SW 1271 (cell line): ENCODE data around the gene ILKAP.

ENCODE experiments used
- DNase-seq, 2 experiments: peaks; one replicate each; lab custom pipeline; 2025; lab: John Stamatoyannopoulos, UW

ILKAP gene, protein sequence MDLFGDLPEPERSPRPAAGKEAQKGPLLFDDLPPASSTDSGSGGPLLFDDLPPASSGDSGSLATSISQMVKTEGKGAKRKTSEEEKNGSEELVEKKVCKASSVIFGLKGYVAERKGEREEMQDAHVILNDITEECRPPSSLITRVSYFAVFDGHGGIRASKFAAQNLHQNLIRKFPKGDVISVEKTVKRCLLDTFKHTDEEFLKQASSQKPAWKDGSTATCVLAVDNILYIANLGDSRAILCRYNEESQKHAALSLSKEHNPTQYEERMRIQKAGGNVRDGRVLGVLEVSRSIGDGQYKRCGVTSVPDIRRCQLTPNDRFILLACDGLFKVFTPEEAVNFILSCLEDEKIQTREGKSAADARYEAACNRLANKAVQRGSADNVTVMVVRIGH

DNA sequence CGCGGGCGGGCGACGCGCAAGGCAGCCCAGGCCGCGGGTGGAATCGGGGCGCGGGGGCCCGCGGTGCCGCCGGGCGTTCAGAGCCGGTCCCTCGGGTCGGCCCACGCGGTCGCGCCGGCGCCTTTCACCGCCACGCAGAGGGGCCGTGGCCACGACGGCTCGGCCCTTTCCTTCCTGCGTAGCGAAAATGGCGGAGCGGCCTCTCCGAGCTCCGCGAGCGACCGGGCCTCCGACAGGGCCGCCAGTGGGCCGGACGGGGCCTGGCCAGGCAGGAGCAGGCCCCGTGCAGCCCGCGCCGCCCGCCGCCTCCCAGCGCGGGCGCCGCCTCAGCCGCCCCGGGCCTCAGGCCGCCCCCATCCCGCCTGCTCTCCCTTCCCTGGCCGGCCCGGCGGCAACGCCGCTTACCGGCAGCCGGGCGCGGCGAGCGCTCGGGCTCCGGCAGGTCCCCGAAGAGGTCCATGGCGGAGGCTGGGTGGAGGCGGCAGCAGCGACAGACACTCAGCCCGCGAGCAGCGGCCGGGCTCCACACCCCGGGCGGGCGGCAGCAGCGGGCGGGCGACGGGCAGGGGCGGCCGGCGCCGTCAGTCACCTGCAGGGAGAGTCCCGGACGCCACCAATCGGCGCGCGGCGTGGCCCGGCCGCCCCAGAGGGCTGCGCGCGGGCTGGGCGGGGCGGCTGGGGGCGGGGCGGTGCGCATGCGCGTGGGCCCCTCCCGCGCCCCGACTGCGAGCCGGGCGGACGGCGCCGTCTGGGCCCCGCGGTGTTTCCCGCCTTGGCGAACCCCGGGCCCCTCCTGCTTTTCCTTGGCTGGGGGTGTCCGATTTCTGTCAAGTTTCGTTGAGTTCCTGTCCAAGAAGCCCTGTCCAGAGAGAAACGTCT, at the start of gene ILKAP:
TSS of gene ILKAP (minus strand) at position 602 of the 879 bp plus-strand sequence. CDS start at position 460, 142 bp downstream.
- peak; percentile 51 to 79 for DNase-seq

DNA sequence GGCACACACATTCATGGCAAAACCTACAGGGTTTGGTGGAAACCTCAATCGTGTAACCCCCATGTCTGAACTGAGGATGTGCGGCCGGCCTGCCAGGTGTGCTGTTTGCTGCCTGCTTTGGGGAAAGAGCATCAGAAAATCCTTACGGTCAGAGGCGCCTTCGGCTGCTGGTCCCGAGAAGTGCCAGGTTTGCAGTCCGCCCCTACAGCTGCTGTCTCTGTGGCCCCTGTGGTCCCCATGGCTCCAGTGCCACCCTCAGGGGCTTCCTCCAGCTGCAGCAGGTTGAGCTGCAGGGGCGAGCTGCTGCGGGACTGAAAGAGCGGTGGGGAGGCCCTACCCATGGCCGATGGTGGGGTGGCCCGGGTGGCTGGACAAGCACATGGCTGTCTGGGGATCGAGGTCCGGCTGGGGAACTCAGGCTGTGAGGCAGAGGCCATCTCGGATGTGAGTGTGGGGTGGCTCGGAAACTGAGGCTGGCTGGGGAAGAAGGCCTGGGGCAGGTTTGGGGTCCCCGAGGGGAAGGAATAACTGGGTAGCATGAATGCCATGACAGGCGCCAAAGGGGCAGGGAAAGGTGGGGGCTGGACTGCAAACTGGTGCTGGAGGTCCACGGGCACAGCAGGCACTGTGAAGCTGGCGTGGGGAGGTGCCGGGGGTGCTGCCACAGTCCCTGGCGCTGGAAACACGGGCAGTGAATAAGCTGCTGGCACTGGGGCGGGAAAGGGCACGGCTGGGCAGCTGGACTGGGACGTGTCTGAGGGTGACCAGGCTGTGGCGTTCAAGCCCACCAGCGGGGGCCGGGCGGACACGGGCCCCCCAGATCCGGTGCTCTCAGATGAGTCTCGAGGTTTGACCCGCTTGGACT, 49.5 kb upstream of the ILKAP start:
- DNase-seq, result no peak

DNA sequence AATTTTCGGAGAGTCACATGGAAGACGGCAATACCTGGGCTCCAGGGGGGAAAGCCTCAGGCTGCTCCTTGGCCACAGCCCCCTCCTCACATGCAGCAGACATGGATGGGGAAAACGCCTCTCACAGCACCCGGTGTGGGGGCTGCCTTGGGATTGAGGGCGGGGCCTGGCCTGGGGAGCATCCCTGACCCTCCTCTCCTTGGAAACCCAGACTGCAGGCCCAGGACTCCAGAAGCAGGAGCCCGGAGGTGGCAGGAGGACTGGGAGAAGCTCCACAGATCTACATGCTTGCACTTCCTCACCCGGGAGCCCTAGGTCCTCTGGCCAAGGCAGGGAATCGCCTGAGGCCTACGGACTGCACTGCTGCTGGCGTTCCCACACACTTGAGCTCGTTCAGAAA, 48.5 kb upstream of the ILKAP start:
- DNase-seq, result no peak

DNA sequence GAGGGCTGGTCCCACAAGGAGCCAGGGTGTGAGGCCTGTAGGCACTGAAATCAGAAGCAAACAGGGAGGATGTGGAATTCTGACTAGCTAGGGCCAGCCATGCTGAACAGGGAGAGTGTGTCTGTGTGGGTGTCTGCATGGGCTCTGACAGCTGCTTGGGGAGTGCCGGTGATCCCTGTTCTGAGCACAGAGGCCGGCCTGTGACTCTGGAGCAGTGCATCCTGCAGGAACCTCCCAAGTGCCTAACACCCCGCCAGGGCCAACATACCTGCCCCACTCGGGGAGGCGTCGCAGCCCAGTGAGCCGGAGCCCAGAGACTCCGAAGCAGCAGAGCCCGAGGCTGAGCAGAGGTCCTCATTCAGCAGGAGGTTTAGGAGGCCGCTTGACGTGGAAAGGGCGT, 47.8 kb upstream of the ILKAP start:
- DNase-seq, result no peak

DNA sequence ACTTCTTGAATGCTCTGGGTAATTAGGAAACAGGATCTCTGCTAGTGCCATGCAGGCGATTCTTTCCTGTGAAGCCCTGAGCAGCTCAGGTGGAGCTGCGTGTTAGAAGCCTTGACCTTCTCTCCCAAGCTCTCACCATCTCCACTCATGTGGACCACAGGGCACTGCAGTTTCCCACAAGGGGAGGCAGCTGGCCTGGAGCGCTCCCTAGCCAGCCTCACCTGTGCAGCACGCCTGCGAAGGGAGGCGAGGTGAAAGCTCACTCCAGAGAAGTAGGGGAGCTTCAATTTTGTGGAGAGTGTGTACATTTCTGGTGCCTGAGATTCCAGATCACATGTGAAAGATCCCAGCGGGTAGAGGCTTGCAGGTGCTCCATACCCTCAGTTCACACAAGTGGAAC, 47.4 kb upstream of the ILKAP start:
- DNase-seq, result no peak

DNA sequence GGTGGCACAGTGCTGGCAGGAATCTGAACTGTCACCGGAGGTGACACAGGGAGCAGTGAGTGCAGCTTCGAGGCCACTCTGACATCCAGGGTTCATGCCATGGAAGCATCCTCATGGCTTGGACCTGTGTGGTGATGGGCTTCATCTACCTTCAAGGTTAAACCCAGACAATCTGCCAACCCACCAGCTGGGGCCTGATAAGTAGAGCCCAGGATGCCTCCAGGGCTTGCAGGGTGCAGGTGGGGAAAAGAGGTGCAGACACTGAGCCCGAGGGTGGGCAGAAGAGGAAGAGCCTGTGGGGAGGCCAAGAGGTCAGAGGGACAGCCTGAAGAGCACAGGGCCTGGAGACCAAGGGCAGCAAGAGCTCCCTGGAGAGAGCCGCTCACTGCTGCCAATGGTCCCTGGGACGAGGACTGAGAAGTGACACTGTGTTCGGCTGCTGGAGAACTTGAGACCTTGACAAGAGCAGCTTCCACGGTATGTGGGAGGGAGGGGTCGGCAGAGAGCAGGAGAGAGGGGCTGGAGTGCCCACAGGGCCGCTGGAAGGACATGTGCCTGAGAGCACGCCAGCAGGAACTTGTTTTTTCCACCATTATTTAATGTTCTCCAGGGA, 44.5 kb upstream of the ILKAP start:
- no peak for DNase-seq

DNA sequence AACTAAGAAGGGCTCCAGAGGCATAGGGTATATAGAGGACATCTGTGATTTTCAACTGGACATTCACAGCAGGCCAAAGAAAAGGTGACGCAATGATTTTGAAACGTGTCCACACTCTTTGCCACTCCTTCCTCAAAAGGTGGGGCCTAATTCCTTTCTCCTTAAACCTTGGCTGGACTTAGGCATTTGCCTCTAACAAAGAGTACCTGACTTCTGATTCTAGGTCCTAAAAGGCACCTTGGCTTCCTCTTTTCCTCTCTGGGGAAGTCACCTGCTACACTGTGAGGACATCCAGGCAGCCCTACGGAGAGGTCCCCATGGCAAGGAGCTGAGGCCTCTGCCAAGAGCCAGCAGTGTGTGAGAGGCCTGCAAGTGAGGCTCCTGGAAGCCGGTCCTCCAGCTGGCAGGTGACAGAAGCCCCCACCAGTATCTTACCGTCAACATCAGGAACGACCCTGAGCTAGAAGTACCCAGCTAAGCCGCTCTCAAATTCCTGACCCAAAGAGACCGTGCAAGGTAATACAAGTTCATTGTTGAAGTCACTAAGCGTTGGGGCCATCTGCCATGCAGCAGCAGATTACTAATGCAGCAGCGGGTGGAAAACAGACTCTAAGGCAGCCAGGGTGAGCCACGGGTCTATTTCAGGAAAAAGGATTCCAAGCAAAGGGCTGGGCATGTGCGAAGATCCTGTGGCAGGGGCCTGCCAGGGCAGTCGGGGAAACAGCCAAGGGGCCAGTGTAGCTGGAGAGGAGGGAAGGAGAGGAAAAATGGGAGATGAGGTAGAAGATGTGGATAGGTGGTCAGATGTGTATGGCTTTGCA, 43.7 kb upstream of the ILKAP start:
- no peak for DNase-seq

DNA sequence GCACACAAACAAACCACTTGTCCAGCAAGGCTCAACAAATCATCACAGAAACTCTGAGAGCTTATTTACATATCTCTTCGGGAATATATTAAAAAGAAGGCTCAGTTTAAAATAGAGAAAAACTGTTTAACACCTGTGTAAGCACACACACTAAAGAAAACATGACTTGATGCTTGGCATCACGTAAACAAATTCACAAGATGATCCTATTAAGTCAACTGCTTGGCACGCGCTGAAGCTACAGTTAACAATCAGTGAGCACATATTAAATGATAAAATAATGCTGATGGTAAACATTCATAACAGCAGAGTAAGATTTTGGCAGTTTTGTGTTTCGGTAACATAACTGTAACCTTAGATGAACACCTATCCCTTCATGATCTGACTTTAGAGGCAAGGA, 40.7 kb upstream of the ILKAP start:
- DNase-seq, result no peak

DNA sequence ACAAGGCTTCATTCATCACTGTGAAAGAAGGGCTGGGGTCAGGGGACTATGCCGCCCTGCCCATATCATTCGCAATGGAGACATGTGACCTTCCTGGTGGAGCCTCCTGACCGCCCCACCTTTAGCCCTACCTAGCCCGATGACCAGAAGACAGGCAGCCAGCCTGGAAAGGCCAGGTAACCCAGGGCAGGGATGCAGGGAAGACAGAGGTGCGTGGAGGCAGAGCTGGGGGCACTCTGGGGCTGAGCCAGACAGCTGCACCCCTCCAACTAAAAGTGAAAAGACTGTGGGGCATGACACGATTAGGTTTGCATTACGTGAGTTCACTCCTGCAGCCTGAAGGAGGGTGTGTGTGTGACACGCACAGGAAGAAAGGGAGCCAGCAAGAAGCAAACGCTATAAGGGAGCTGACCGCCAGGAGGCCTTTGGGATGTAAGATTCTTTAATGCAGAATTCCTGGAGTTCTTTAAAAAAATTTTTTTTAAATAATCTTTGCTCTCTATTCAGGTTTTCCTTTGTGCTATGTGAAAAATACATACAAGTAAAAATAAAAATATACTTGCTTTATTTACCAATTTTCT, 40.1 kb upstream of the ILKAP start:
- no peak for DNase-seq

DNA sequence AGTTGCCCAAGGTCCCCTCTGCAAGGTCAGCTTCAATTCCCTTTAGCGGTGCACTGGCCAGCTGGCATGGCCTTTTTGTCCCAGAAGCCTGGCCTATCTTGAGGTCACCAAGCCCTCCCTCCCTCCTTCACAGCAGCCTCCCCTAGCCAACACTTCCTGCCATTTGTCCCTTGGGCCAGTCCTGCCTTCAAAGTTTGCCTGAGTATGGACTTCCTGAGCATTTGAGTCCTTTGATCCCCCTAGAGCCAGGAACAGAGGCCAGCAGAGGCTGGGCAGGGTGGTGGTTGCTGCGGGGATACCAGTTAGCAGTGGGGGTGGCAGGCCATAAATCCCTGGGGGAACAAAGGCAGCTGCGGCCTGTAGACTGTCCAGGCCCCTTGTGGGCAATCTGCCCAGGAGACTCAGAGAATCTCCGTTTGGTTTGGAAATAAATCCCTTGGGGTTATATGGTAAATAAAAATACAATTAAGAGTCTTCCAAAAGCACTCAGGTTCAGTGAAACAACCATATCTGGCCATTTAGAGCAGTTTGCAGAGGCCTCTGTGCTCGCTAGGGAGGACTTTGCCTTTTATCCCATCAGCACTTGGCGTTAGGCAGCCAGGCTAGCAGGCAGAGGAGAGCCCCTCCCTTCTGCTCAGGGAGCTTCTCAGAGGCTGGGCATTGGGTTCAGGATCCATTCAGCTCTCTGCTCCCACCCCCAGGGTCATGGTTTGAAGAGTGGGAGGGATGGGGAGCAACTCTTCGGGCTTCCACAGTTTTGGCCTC, 39.4 kb upstream of the ILKAP start:
- DNase-seq, result no peak

DNA sequence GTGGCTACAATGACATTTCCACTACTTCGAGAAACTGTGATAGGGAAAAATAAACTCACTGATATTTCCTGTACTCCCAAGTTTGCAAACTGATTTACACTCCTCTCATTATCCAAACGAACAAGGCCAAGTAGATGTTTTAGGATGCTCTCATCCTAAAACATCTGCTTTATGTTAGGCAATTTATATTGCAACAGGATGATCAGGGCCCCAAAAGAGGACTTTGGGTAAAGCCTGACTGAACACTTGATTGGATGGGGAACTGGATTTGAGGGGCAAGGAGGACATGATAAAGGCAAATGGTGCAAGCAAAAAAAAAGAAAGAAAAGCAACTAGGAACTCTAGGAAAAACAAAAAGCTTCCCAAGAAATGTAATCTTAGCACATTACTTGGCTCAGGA, 38.5 kb upstream of the ILKAP start:
- DNase-seq, result no peak

DNA sequence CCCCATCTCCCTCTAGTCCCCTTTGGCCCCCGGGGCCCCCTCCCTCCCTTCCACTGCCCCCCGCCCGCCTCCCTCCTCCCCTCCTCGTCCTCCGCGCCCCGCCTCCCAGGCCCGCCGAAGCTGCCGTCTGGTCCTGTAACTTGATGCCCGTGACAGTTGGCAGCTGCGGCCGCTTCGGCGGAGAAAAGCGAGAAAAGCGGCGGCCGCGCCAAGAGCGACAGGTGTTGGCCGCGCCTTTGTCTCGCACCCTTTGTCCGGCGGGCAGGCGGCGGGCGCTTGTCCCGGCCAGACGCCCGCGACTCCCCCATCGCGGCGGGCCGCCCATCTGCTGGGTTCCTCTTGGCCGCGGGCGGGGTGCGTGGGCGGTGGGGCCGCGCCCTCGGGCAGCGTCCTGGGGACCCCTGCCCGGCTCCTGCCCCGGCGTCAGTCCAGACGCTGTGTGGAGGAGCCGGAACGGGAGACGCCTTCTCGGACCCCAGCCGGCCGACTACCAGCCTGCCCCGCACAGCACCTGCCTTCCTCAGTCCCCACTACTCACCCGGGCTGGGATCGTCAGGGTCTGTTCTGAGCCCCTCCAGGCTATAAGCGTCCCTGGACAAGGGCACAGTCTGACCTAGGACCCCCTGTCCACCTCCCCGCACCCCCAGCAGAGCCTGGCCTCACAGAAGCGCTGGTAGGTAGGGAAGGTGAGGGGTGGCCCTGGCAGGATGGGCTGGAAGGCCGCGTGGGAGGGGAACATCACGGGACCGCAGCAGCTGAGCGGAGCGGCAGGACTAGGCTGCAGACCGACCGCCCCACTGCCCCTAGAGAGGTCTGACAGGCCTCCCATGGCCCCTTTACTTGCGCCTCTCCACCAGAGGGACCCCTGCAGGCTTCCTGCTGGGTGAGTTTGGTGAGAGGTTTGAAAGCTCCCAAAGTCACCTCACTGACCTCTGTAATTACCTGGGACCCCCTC, 37.5 kb upstream of the ILKAP start:
- no peak for DNase-seq

DNA sequence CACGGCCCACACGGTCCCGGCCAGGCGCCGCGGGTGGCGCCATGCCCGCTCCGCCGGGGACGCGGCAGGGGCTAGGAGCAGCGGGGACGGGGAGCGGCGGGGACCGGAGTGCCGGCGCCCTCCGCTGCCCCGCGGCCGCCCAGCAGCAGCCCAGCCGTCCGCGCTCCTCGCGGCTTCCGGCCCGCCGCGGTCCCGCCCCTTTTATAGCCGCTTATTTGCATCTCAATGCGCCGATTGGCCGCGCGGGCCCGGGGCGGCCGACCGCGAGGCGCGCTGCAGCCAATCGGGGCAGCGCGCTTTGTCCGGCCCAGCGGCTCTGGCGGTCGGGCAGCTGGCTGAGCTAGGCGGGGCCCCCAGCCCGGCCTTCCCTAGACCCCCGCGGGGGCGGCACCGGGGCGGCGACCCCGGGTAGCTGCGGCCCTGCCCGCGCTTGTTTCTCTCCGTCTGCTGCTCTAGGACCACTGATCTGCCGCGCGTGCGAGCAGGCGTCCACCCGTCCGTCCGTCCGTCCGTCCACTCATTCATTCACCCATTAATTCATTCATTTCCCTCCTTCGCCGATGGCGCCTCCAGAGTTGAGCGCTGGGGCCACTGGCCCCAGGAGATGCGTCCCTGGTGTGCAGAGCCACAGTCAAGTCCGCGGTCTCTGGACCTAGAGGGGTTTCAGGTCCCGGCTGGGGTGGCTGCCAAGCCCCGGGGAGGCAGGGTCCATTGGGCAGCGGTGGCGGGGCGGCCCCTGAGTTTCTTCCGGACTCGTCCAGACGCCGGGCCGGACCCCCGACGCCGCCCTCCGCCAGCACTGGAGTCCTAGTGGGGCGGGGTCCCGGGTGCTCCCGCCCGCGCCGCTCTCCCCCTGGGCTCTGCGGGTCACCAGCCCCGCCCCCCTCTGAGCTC, 36.6 kb upstream of the ILKAP start, which contains the start of gene HES6:
TSS of gene HES6 (minus strand) at position 176 of the 894 bp plus-strand sequence. CDS start at position 43, 133 bp downstream.
- DNase-seq, result peak; percentile 73 to 79

DNA sequence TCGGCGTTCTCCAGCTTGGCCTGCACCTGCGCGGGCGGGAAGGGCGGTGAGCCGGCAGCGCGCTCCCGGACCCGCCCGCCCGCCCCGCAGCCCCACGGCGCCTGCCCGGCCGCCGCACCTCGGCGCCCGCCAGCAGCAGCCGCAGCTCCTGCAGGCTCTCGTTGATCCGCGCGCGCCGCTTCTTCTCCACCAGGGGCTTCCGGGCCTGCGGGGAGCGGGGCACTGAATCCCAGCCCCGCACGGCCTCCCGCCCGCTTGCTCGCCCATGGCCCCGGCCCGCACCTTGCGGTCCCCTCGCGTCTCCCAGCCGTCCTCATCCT, 36.0 kb upstream of the ILKAP start:
- DNase-seq, result no peak

DNA sequence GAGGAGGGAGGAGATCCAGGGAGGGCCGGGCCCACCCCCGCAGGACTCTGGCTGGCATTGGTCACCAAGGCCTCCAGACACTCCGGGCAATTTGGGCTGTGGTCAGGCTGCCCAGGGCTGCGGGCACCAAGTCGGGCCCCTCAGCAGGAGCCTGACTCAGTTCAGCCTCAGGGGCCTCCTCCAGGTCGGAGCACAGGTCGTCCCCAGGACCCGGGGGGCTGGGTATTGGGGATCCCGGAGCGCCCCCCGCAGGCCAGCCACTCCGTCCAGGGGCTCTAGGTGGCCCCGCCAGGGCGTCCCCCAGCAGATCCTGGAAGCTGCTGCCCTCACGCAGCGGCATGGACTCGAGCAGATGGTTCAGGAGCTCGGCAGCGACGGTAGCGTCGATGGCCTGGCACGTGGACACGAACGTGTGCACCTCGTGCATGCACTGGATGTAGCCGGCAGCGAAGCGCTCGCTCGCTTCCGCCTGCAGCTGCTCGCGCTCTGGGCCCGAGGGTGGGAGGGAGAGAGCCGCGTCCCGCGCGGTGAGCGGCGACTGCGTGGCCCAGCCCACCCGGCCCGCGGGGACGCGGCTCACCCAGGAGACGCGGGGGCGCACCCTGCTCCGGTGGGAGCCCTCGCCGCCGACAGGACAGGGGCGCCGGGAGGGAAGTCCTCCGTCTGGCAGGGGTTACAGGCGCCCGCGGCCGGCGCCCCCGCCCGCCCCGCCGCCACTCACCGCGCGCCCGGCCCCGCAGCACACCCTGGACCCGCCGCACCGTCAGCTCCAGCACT, 35.5 kb upstream of the ILKAP start:
- no peak for DNase-seq

DNA sequence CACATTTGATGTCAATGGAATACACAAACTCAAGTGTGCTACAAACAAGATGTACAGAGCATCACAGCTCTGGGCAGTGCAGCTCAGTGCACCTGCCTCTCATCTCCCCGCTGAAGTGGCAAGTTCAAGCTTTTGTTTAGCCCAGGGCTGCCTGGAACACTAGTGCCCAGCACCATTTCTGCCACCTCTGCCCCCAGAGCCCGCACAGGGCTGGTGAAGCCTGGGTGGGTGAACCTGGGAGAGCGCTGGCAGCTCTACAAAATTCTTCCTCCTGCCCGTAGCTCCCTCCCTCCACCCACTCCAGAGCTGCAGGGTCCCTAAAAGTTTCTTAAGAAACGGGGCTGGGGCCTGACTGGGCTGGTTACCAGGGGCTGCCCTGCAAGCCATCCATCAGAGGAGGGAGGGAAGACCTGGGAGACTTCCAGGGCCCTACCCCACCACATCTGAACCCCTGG, 34.8 kb upstream of the ILKAP start:
- DNase-seq, result no peak
